HepG2 (cell line): ENCODE results near the gene TFE3. TPM values are rescaled to one million over a fixed set of nuclear protein-coding genes. Genes with fewer than 3 reads are reported as not detected.
A peak's percentile ranks its signal among the peaks of the same experiment; 100 is the strongest.

Source experiments
- AGO1 ChIP-seq: fragments of 200-400 bp; formaldehyde crosslinking; IDR thresholded peaks from 2 replicates; pipeline ENCODE4 v1.6.1; 2017; ENCODE audit warnings: mild to moderate bottlenecking, low read depth, low read length, moderate library complexity; ENCODE audit not compliant: poor library complexity, severe bottlenecking
- CBFB ChIP-seq: sonication (generic); formaldehyde crosslinking; IDR thresholded peaks from 2 replicates; pipeline ENCODE4 v1.4.0; 2020; ENCODE audit warnings: missing genetic modification reagents
- EEA1 ChIP-seq: sonication (generic); formaldehyde crosslinking; IDR thresholded peaks from 2 replicates; pipeline ENCODE4 v1.5.1; 2020; ENCODE audit warnings: mild to moderate bottlenecking, missing genetic modification reagents, borderline replicate concordance
- EHMT2 ChIP-seq: fragments of 200-600 bp; sonication (generic); IDR thresholded peaks from 2 replicates; pipeline ENCODE4 v1.7.0; 2017; ENCODE audit warnings: antibody characterized with exemption, low read depth, low read length, borderline replicate concordance
- HDAC1 ChIP-seq: sonication (generic); formaldehyde crosslinking; IDR thresholded peaks from 2 replicates; pipeline ENCODE4 v1.5.1; 2020; ENCODE audit warnings: mild to moderate bottlenecking, missing genetic modification reagents
- IRF2 ChIP-seq: IDR thresholded peaks from 2 replicates; pipeline ENCODE4 v1.6.1; 2018; ENCODE audit warnings: missing genetic modification reagents, missing compliant biosample characterization
- JUND ChIP-seq: sonication (generic); formaldehyde crosslinking; IDR thresholded peaks from 2 replicates; pipeline ENCODE4 v1.8.0; 2022; ENCODE audit warnings: mild to moderate bottlenecking, missing genetic modification reagents
- KAT2B ChIP-seq: fragments of 150-350 bp; IDR thresholded peaks from 2 replicates; pipeline ENCODE4 v1.6.1; 2014; ENCODE audit warnings: low read depth, low read length, borderline replicate concordance
- ONECUT2 ChIP-seq: sonication (generic); formaldehyde crosslinking; IDR thresholded peaks from 2 replicates; pipeline ENCODE4 v1.4.0; 2020; ENCODE audit warnings: missing genetic modification reagents
- SOX13 ChIP-seq, 3 experiments: fragments of 450-650 bp in 1 of 3; sonication (generic) in 1 of 3; formaldehyde crosslinking in 1 of 3; IDR thresholded peaks in 2 of 3; conservative IDR thresholded peaks in 1 of 3; 2 replicates each; pipeline versions ENCODE4 v1.5.0 to v1.6.1; 2016 to 2020; ENCODE audit warnings: antibody characterized with exemption in 1 of 3, mild to moderate bottlenecking in 1 of 3, missing compliant biosample characterization in 1 of 3, missing genetic modification reagents in 1 of 3, moderate library complexity in 1 of 3
- SRF ChIP-seq: IDR thresholded peaks from 2 replicates; pipeline ENCODE4 v1.6.1; 2011; ENCODE audit warnings: mild to moderate bottlenecking, low read depth, low read length, moderate library complexity
- TCF7L2 ChIP-seq: IDR thresholded peaks from 2 replicates; pipeline ENCODE4 v1.6.1; 2011; ENCODE audit warnings: mild to moderate bottlenecking, low read depth, low read length, moderate library complexity
- TGIF2 ChIP-seq: IDR thresholded peaks from 2 replicates; pipeline ENCODE4 v1.6.1; 2016; ENCODE audit warnings: control low read depth, missing compliant biosample characterization
- ZBTB40 ChIP-seq, 2 experiments: fragments of 450-650 bp in 1 of 2; sonication (generic) in 1 of 2; formaldehyde crosslinking in 1 of 2; IDR thresholded peaks; 2 replicates each; pipeline versions ENCODE4 v1.6.1 to v1.8.0; 2016 to 2022; ENCODE audit warnings: antibody characterized with exemption in 1 of 2, mild to moderate bottlenecking in 1 of 2, missing genetic modification reagents in 1 of 2
- ZNF180 ChIP-seq: sonication (generic); formaldehyde crosslinking; IDR thresholded peaks from 2 replicates; pipeline ENCODE4 v1.4.0; 2020; ENCODE audit warnings: low read depth, missing genetic modification reagents, borderline replicate concordance
- ZNF232 ChIP-seq: sonication (generic); formaldehyde crosslinking; IDR thresholded peaks from 2 replicates; pipeline ENCODE4 v1.4.0; 2020; ENCODE audit warnings: missing genetic modification reagents, borderline replicate concordance
- ZNF484 ChIP-seq: sonication (generic); formaldehyde crosslinking; IDR thresholded peaks from 2 replicates; pipeline ENCODE4 v1.5.1; 2020; ENCODE audit warnings: mild to moderate bottlenecking, low read depth, missing genetic modification reagents, borderline replicate concordance
- ZNF567 ChIP-seq: sonication (generic); formaldehyde crosslinking; IDR thresholded peaks from 2 replicates; pipeline ENCODE4 v1.8.1; 2023; ENCODE audit warnings: mild to moderate bottlenecking, missing genetic modification reagents, borderline replicate concordance
- ZNF724P ChIP-seq: sonication (generic); formaldehyde crosslinking; IDR thresholded peaks from 2 replicates; pipeline ENCODE4 v1.8.0; 2022; ENCODE audit warnings: missing genetic modification reagents, borderline replicate concordance
- ZNF768 ChIP-seq: sonication (generic); formaldehyde crosslinking; IDR thresholded peaks from 2 replicates; pipeline ENCODE4 v1.4.0; 2020; ENCODE audit warnings: missing genetic modification reagents
- ZNF883 ChIP-seq: sonication (generic); formaldehyde crosslinking; IDR thresholded peaks from 2 replicates; pipeline ENCODE4 v1.5.1; 2020; ENCODE audit warnings: mild to moderate bottlenecking, missing genetic modification reagents; ENCODE audit errors: not compliant biosample characterization
- polyA plus RNA-seq, 8 experiments: library from polyadenylated mRNA; depleted of rRNA in 3 of 8; stranded (reverse) in 7 of 8; unstranded in 1 of 8; fragments of >200 nt; fragmentation: Illumina TruSeq in 4 of 8; extraction: Trizol in 4 of 8; gene quantifications; 2 replicates each; pipeline versions ENCODE4 v1.2.1 to v1.2.3, GENCODE V29; 2011 to 2016; ENCODE audit warnings: low read depth in 4 of 8, missing spikeins in 1 of 8, mixed read lengths in 1 of 8; ENCODE audit not compliant: insufficient read depth in 1 of 8
- total RNA-seq, 5 experiments: library from RNA; depleted of rRNA; stranded (reverse); fragments of >200 nt; fragmentation: Illumina TruSeq; extraction: Trizol; gene quantifications; 2 replicates each; pipeline ENCODE4 v1.2.3, GENCODE V29; 2016; ENCODE audit warnings: low read depth in 1 of 5

TFE3 gene
- total and polyA plus RNA-seq, 2 of the 13 experiments (the other 11 are each of a cell fraction or from before 2014, with no cell fraction given) = 8.3 to 12.3 TPM

- TF ChIP-seq ZBTB40 (IDR thresholded peaks at IDR 0.05) (no peak), ZBTB40 (CRISPR knock-in tag; IDR thresholded peaks at IDR 0.05) (no peak), ZNF883 (CRISPR knock-in tag) (no peak), TCF7L2 (no peak), ZNF768 (CRISPR knock-in tag) (no peak), KAT2B (no peak), ZNF567 (CRISPR knock-in tag) (no peak), SRF (no peak), SOX13 (IDR thresholded peaks at IDR 0.05) (no peak), SOX13 (CRISPR knock-in tag; conservative IDR thresholded peaks at IDR 0.05 in 1 of 2, IDR thresholded peaks at IDR 0.05 in 1 of 2) (no peak), CBFB (CRISPR knock-in tag) (no peak; the same call in 1 of the 2 replicates), EEA1 (no peak), JUND (CRISPR knock-in tag) (peak; percentile 53; the same call in 1 of the 2 replicates), HDAC1 (CRISPR knock-in tag) (no peak), ZNF724P (CRISPR knock-in tag) (no peak), TGIF2 (CRISPR knock-in tag) (no peak), IRF2 (no peak), ZNF484 (CRISPR knock-in tag) (no peak), AGO1 (no peak), ONECUT2 (CRISPR knock-in tag) (no peak), ZNF232 (CRISPR knock-in tag) (no peak), EHMT2 (no peak), ZNF180 (no peak)
Measured at GRCh38 chrX:49043220-49043986, at the start of gene TFE3 (continued).
